HG02610 (cell line): ENCODE data around the gene PRKCQ.
"Not testable (repeated sequence)": the region's sequence is repeated elsewhere in the genome, so short reads cannot be mapped to it uniquely, and the experiment has no call there.

ENCODE experiments used
- ATAC-seq: cut with Tn5 transposase; IDR thresholded peaks from one replicate; pipeline ENCODE4 v1.9.1; 2021; ENCODE audit warnings: mild to moderate bottlenecking, moderate library complexity; ENCODE audit not compliant: unreplicated experiment

Gene PRKCQ

DNA sequence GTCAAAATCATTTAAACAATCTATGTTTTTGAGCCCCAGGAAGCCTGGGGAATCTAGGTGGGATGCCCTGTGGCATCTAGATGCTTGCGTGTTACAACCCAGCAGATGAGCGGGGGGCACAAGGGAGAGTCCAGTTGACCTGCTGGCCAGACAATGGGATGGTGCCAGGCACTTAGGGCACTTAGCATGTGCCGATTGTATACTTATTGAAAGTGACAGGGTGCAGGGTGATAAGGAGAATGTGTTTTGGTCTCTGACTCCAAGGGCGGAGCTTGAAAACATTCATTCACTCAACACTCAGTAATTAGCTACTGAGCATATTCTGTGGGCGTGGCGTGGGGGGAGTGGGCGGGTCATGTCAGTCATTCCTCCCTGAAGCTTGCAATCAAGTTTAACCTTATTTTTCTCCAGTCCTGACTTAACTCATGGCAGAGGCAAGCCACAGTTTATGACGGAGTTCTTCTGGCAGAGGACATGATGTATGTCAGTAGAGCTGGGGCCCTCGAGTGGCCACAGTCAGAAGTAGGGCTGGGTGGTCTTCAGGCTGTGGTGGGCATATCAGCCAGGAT lies 115.1 kb downstream of the PRKCQ start:
- ATAC-seq = no peak

GRCh38 chr10:6463366-6463765 lies 116.7 kb downstream of the PRKCQ start:
- no peak for ATAC-seq

DNA sequence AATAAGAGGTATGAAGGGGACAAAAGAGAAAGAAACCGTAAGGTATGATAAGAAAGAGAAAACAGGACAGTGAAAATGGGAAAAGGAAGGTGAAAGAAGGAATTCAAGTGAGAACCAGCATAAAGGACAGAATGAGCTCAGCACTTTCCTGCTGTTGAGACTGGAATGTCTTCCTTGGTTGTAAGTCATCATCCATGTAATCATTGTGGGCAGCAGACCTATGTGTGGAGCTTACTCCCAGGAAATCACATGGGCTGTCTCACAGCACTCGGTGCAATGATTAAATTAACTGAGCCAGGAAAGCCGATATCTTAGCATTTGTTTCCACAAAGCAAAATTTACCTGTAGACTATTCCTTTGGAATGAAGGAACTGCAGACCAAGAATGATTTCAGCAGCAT lies 118.1 kb downstream of the PRKCQ start:
- ATAC-seq = no peak

DNA sequence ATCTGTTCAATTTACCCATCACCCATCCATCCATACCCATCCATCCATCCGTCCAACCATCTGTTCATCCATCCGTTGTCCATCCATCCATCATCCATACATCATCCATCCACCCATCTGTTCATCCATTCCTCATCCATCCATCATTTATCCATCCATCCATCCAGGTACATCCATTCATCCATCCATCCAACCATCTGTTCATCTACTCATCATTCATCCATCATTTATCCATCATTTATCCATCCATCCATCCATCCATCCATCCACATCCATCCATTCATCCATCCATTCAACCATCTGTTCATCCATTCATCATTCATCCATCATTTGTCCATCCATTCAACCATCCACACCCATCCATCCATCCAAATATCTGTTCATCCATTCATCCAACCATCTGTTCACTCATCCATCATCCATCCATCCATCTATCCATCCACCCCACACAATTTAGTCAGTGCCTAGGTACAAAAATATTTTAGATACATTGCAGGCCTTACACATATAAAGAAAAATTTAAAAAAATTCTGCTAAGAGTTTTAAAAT lies 119.1 kb downstream of the PRKCQ start:
- no peak for ATAC-seq

GRCh38 chr10:6458814-6459213 lies 121.3 kb downstream of the PRKCQ start:
- ATAC-seq = no peak

DNA sequence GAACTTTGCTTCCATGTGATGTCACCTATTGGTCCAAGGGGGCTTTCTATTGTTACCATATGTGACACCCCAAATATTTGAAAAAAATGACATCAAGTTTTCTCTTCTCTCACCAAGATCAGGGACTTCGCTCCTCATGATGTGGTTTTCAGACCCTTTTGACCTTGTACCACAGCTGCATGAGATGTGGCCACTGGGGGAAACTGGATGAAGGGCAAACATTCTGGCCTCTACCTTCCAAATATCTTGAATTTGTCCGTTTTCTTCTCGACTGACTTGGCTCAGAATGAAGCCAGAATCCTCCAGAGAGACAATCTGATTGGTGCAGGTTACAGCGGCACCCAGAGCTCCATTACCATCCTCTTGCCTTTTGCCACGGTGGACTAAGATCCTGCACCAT lies 122.7 kb downstream of the PRKCQ start:
- no peak for ATAC-seq

- ATAC-seq = no peak
These were observed 124.0 kb downstream of the PRKCQ start for GRCh38 chr10:6456067-6456466.

DNA sequence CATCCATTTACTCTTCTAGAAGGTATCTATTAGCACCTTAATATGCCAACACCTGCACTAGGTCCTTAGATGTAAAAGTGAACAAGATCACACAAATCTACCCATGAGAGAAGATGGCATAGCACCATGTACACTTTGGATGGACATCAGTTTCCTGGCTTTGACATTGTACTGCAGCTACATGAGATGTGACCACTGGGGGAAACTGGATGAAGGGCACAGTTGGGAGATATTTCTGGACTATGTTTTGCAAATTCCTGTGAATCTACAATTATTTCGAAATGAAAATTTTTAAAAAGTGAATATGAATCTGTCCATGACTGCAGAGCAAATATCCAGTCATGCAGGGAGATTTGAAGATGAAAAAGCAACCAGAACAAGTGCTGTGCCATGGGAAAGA lies 124.5 kb downstream of the PRKCQ start:
- ATAC-seq = no peak

- ATAC-seq = no peak
These were observed 133.4 kb downstream of the PRKCQ start for GRCh38 chr10:6446711-6447110.

DNA sequence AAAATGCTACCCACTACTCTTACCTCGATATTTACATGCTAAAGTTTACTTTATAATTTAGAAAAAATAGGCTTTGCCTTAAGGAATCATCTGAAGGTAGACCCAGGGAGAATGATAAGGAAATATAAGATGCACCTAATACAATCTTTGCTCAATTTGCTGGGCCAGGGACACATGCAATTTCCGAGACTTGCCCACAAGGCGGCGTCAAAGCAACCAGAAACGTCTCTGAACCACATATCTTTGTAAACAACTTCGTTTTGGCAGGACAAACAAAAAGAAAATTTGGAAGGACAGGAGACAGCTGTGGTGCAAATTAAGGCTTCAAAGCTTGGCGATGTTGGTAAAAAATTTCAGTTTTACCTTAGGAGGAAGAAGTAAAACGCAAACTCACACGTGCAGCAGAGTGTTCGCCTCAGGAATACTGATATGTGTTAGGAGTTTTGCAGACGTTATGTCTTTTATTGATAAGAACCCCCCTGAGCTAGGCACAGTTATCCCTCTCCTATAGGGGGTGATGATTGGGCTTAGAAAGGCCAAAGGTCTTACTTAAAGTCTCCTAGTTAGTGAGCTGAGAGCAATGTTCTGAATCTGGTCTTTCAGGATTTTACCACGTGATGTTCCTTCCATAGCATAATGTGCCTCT lies 134.3 kb downstream of the PRKCQ start:
- ATAC-seq = no peak

- not testable (repeated sequence) for ATAC-seq
These were observed 140.2 kb downstream of the PRKCQ start for GRCh38 chr10:6439875-6440274.

- no peak for ATAC-seq
These were observed 148.2 kb downstream of the PRKCQ start for GRCh38 chr10:6431861-6432260.

- ATAC-seq = no peak
These were observed 148.9 kb downstream of the PRKCQ start for GRCh38 chr10:6431186-6431585.

- no peak for ATAC-seq
These were observed 149.6 kb downstream of the PRKCQ start for GRCh38 chr10:6430423-6430980.

DNA sequence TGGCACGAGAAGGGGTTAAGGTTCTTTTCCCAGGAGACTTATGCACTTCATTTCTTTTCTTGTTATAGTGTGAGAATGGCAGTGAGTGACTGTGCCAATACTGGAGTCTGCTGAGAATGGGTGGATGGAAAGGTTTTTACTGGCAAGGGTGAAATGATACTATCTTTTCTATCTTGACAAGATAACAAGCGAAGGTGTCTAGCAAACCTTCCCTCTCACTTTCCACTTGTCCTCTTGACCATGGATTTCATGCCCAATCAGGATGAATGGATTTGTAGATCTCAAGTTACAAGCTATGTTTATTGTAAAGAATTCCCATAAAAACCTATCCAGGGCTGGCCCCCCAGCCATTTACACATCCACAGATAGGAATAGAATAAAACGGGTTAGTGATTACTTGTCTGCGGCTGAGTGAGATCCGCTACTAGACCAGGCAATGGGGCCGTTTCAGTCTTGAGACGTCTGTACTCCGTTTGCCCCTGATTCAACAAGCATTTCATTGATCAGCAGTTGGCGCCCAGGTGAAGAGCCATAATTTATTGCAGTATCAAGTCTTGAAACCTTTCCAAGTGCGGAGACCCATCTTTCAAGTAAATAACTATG lies 152.6 kb downstream of the PRKCQ start:
- no peak for ATAC-seq

DNA sequence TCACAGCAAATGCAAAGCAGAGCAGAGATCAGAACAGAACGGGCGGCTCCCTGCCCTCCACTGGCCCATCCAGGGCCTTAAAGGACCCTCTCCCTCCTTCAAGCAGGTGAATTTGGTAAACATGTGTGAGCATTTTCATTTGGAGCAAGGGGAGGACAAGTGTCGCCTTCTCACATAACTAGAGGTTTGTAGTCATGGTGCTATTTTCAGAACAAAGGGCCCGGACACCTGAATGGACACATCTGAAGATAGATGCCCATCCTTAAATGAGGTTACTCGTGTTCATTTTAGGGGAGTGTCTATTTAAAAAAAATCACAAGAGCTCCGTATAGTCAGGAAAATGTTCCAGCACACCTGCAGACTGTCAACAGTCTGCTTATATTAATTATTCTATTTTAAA lies 153.8 kb downstream of the PRKCQ start:
- ATAC-seq = no peak

DNA sequence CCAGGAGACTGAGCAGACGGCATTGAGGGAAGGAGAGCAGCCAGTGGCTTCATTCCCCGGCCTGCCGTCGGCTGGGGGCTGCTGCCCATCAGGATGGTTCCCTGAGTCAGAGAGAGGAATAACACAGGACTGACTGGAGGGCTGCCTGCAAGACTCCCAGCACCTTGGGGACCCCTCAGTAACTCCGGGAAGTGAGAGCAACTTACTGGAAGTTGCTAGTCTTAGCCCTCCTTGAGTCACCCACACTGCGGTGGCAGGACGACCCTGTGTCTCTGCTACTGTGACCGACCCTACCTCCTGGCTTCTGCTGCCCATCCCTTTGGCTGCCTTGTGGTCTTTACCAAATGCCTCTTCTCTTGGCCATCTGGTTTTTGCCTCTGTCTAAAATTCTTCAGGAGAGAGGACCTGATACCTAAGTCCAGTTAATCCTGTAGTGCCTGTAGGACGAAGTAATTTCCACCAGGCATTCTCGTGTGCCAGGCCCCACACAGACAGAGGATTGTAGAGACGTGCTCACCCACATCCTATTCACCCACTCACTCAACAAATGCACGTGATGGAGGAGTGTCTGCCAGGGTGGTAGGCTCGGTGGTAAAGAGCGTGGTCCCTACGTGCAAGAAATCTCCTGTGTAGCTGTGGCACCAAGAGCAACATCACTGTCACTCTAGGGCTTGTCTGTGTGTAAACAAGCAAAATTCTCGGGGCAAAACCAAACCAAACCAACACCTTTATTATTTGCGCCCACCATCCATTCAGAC lies 156.5 kb downstream of the PRKCQ start:
- no peak for ATAC-seq

GRCh38 chr10:6423004-6423403 lies 157.1 kb downstream of the PRKCQ start:
- no peak for ATAC-seq

DNA sequence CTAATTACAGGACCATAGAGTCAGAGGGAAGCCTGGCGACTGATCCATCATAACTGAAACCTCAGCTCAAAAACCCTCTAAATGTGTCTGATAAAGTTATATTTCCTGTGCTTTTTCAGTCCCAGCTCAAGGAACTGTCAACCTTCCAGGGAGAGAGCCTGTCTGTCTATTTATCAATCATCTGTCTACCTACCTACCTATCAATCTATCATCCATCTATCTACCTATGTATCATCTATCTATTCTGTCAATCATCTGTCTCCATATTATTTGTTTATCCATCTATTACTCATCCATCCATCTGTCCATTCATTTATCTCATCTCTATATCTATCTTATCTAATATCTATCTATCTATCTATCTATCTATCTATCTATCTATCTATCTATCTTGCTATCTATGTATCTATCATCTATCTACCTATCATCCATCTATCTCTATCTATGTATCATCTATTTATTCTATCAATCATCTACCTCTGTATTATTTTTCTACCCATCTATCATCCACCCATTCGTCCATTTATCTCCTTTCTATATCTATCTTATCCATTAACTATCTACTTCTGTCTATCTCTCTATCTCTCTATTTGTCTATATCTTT lies 161.4 kb downstream of the PRKCQ start:
- ATAC-seq = no peak

- ATAC-seq = no peak
These were observed 161.9 kb downstream of the PRKCQ start for GRCh38 chr10:6418167-6418566.
